K562 (cell line): Measurements from ENCODE around the gene ORAI1. TPM values are rescaled to one million over a fixed set of nuclear protein-coding genes. Genes with fewer than 3 reads are reported as not detected.

Source experiments
- CCNT2 ChIP-seq: IDR thresholded peaks from 2 replicates; pipeline ENCODE4 v1.6.1; 2011; ENCODE audit warnings: borderline replicate concordance, low read depth, mild to moderate bottlenecking, moderate library complexity, mixed read lengths, low read length; ENCODE audit not compliant: insufficient read length; ENCODE audit errors: extremely low read depth
- EGR1 ChIP-seq: fragments of 450-650 bp; conservative IDR thresholded peaks from 2 replicates; pipeline ENCODE4 v1.6.1; 2017; ENCODE audit warnings: mild to moderate bottlenecking
- FUS ChIP-seq: fragments of 200-400 bp; formaldehyde crosslinking; optimal IDR thresholded peaks from 2 replicates; pipeline ENCODE3; 2017; ENCODE audit warnings: low read depth, low read length
- PHF20 ChIP-seq: fragments of 450-650 bp; IDR thresholded peaks from 2 replicates; pipeline ENCODE4 v1.6.1; 2018; ENCODE audit not compliant: partially characterized antibody
- SIN3A ChIP-seq, 2 experiments: fragments of 150-350 bp in 1 of 2; IDR thresholded peaks; 2 replicates each; pipeline ENCODE4 v1.6.1; 2011 to 2016; ENCODE audit warnings: borderline replicate concordance in 2 of 2, low read depth in 2 of 2, low read length in 2 of 2, mild to moderate bottlenecking in 2 of 2, moderate library complexity in 2 of 2; ENCODE audit not compliant: control insufficient read depth in 1 of 2
- ZNF217 ChIP-seq: sonication (generic); formaldehyde crosslinking; IDR thresholded peaks from 2 replicates; pipeline ENCODE4 v1.8.0; 2022; ENCODE audit warnings: mild to moderate bottlenecking, missing genetic modification reagents
- ZNF232 ChIP-seq: sonication (generic); formaldehyde crosslinking; IDR thresholded peaks from 2 replicates; pipeline ENCODE4 v1.8.0; 2022; ENCODE audit warnings: mild to moderate bottlenecking, missing genetic modification reagents
- ZNF282 ChIP-seq: sonication (generic); formaldehyde crosslinking; IDR thresholded peaks from 2 replicates; pipeline ENCODE4 v1.8.1; 2023; ENCODE audit warnings: missing genetic modification reagents
- ZNF324 ChIP-seq: fragments of 250-450 bp; sonication (Bioruptor Pico); IDR thresholded peaks from 2 replicates; pipeline ENCODE4 v1.4.0; 2020; ENCODE audit warnings: mild to moderate bottlenecking
- polyA plus RNA-seq, 8 experiments: library from polyadenylated mRNA; depleted of rRNA in 4 of 8; stranded (reverse) in 5 of 8; unstranded in 3 of 8; fragments of >200 nt; fragmentation: Nextera tagmentation in 2 of 8; fragmentation: Illumina TruSeq in 1 of 8; extraction: Ambion mirVana in 2 of 8; extraction: Trizol in 1 of 8; gene quantifications; 2 replicates each; pipeline versions ENCODE4 v1.2.1 to v1.2.3, GENCODE V29; 2011 to 2014; ENCODE audit warnings: inconsistent platforms in 1 of 8, missing spikeins in 1 of 8
- total RNA-seq, 7 experiments: library from RNA; depleted of rRNA in 6 of 7; stranded (reverse); fragments of >200 nt in 6 of 7; fragmentation: Illumina TruSeq in 2 of 7; extraction: Trizol in 2 of 7; gene quantifications; 2 replicates each; pipeline versions ENCODE4 v1.2.1 to v1.2.3, GENCODE V29; 2011 to 2021; ENCODE audit warnings: low replicate concordance in 1 of 7
- TF ChIP-seq, protein P1 (sequence below): fragments of 450-650 bp; IDR thresholded peaks from 2 replicates; pipeline ENCODE4 v1.6.1; 2016; ENCODE audit warnings: low read depth
- TF ChIP-seq, protein P2 (sequence below): sonication (generic); formaldehyde crosslinking; IDR thresholded peaks from 2 replicates; pipeline ENCODE4 v1.8.1; 2023; ENCODE audit warnings: mild to moderate bottlenecking, missing genetic modification reagents
- TF ChIP-seq, protein P3 (sequence below): sonication (generic); formaldehyde crosslinking; IDR thresholded peaks from 2 replicates; pipeline ENCODE4 v1.8.0; 2023; ENCODE audit warnings: missing genetic modification reagents, mild to moderate bottlenecking, borderline replicate concordance

The ORAI1 gene
- total and polyA plus RNA-seq, 9 of the 15 experiments (the other 6 are each of a cell fraction or from before 2014, with no cell fraction given) = 2.6 to 23.8 (median 9.3) TPM

DNA sequence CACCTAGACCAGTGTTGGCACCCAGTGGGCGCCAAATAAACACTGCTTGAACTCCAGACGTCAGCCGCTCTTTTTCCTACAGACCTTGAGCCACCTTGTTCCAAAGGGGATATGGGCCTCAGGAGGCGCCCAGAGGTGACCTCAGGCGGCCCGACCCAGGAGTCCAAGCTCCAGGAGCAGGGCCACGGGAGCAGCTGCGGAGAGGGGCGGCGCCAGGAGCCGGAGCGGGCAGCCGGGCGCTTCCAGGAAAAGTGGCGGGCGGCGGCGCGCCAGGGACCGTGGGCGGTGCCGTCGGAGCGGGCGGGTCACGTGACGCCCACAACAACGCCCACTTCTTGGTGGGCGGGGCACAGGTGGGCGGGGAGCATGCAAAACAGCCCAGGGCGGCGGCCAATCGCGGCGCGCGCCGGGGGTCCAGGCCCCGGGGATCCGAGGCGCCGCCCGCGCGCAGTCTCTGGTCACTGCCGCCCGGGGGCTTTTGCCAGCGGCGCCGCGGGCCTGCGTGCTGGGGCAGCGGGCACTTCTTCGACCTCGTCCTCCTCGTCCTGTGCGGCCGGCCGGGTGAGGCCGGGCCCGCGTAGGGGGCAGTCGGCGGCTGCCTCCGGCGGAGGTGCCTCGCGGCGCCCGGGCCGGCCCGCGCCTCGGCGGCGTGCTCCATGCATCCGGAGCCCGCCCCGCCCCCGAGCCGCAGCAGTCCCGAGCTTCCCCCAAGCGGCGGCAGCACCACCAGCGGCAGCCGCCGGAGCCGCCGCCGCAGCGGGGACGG lies at the start of gene ORAI1 (continued):
- TF ChIP-seq, protein P1, sequence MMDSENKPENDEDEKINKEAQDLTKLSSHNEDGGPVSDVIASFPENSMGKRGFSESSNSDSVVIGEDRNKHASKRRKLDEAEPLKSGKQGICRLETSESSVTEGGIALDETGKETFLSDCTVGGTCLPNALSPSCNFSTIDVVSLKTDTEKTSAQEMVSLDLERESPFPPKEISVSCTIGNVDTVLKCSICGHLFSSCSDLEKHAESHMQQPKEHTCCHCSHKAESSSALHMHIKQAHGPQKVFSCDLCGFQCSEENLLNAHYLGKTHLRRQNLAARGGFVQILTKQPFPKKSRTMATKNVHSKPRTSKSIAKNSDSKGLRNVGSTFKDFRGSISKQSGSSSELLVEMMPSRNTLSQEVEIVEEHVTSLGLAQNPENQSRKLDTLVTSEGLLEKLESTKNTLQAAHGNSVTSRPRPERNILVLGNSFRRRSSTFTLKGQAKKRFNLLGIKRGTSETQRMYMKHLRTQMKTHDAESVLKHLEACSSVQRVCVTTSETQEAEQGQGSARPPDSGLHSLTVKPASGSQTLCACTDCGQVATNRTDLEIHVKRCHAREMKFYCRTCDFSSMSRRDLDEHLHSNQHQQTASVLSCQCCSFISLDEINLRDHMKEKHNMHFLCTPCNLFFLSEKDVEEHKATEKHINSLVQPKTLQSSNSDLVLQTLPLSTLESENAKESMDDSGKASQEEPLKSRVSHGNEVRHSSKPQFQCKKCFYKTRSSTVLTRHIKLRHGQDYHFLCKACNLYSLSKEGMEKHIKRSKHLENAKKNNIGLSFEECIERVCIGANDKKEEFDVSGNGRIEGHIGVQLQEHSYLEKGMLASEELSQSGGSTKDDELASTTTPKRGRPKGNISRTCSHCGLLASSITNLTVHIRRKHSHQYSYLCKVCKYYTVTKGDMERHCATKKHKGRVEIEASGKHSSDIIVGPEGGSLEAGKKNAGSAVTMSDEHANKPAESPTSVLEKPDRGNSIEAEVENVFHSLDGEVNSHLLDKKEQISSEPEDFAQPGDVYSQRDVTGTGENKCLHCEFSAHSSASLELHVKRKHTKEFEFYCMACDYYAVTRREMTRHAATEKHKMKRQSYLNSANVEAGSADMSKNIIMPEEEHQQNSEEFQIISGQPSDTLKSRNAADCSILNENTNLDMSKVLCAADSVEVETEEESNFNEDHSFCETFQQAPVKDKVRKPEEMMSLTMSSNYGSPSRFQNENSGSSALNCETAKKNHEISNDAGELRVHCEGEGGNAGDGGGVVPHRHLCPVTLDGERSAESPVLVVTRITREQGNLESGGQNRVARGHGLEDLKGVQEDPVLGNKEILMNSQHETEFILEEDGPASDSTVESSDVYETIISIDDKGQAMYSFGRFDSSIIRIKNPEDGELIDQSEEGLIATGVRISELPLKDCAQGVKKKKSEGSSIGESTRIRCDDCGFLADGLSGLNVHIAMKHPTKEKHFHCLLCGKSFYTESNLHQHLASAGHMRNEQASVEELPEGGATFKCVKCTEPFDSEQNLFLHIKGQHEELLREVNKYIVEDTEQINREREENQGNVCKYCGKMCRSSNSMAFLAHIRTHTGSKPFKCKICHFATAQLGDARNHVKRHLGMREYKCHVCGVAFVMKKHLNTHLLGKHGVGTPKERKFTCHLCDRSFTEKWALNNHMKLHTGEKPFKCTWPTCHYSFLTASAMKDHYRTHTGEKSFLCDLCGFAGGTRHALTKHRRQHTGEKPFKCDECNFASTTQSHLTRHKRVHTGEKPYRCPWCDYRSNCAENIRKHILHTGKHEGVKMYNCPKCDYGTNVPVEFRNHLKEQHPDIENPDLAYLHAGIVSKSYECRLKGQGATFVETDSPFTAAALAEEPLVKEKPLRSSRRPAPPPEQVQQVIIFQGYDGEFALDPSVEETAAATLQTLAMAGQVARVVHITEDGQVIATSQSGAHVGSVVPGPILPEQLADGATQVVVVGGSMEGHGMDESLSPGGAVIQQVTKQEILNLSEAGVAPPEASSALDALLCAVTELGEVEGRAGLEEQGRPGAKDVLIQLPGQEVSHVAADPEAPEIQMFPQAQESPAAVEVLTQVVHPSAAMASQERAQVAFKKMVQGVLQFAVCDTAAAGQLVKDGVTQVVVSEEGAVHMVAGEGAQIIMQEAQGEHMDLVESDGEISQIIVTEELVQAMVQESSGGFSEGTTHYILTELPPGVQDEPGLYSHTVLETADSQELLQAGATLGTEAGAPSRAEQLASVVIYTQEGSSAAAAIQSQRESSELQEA = no peak
- TF ChIP-seq CCNT2 (peak; percentile 83), PHF20 (no peak), ZNF324 (0 out of 2 replicates have a peak, but pooled peaks have one; percentile 40), FUS (peak; percentile 62), ZNF282 (no peak), ZNF217 (no peak), EGR1 (peak; percentile 98), SIN3A (IDR thresholded peaks at IDR 0.05; ENCODE audit: borderline replicate concordance in 2 of 2, control insufficient read depth in 1 of 2, low read depth in 2 of 2, low read length in 2 of 2) (peak; percentile 78 to 82; a peak in 2 of 4 replicates), ZNF232 (CRISPR knock-in tag) (no peak)
- TF ChIP-seq, protein P2, sequence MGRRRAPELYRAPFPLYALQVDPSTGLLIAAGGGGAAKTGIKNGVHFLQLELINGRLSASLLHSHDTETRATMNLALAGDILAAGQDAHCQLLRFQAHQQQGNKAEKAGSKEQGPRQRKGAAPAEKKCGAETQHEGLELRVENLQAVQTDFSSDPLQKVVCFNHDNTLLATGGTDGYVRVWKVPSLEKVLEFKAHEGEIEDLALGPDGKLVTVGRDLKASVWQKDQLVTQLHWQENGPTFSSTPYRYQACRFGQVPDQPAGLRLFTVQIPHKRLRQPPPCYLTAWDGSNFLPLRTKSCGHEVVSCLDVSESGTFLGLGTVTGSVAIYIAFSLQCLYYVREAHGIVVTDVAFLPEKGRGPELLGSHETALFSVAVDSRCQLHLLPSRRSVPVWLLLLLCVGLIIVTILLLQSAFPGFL (CRISPR knock-in tag) = no peak
- TF ChIP-seq, protein P3, sequence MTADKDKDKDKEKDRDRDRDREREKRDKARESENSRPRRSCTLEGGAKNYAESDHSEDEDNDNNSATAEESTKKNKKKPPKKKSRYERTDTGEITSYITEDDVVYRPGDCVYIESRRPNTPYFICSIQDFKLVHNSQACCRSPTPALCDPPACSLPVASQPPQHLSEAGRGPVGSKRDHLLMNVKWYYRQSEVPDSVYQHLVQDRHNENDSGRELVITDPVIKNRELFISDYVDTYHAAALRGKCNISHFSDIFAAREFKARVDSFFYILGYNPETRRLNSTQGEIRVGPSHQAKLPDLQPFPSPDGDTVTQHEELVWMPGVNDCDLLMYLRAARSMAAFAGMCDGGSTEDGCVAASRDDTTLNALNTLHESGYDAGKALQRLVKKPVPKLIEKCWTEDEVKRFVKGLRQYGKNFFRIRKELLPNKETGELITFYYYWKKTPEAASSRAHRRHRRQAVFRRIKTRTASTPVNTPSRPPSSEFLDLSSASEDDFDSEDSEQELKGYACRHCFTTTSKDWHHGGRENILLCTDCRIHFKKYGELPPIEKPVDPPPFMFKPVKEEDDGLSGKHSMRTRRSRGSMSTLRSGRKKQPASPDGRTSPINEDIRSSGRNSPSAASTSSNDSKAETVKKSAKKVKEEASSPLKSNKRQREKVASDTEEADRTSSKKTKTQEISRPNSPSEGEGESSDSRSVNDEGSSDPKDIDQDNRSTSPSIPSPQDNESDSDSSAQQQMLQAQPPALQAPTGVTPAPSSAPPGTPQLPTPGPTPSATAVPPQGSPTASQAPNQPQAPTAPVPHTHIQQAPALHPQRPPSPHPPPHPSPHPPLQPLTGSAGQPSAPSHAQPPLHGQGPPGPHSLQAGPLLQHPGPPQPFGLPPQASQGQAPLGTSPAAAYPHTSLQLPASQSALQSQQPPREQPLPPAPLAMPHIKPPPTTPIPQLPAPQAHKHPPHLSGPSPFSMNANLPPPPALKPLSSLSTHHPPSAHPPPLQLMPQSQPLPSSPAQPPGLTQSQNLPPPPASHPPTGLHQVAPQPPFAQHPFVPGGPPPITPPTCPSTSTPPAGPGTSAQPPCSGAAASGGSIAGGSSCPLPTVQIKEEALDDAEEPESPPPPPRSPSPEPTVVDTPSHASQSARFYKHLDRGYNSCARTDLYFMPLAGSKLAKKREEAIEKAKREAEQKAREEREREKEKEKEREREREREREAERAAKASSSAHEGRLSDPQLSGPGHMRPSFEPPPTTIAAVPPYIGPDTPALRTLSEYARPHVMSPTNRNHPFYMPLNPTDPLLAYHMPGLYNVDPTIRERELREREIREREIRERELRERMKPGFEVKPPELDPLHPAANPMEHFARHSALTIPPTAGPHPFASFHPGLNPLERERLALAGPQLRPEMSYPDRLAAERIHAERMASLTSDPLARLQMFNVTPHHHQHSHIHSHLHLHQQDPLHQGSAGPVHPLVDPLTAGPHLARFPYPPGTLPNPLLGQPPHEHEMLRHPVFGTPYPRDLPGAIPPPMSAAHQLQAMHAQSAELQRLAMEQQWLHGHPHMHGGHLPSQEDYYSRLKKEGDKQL (CRISPR knock-in tag) = no peak
